PFSK-1 (cell line): Measurements from ENCODE around the gene NR2C2AP.

Experiments
- POLR2AphosphoS5 ChIP-seq: IDR thresholded peaks from 2 replicates; pipeline ENCODE4 v1.6.1; 2012; ENCODE audit warnings: low read depth, mild to moderate bottlenecking, control low read depth, low read length, moderate library complexity
- TAF1 ChIP-seq: IDR thresholded peaks from 2 replicates; pipeline ENCODE4 v1.6.1; 2012; ENCODE audit warnings: low read length, control low read depth, borderline replicate concordance; ENCODE audit not compliant: insufficient read depth

DNA sequence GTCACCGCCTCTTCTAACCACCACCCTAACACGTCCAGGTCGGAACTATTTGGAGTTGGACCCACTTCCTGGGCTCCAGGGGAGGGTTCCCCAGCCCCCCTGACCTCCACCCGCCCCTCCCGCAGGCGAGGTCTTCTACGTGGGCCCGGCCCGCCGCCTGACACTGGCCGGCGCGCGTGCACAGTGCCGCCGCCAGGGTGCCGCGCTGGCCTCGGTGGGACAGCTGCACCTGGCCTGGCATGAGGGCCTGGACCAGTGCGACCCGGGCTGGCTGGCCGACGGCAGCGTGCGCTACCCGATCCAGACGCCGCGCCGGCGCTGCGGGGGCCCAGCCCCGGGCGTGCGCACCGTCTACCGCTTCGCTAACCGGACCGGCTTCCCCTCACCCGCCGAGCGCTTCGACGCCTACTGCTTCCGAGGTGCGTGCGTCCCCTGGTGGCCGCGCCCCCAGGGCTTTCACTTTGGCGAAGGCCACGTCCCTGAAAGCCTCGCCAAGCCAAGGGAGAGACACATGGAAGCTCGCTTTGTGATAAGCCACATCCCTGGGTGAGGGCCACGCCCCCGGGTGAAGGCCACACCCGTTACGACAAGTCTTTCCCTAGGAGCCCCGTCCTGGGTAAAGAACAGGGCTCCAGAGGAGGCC, 21.8 kb upstream of the NR2C2AP start:
- TF ChIP-seq POLR2AphosphoS5 (no peak), TAF1 (no peak)
